Measurements from ENCODE around the gene IGLON5. TPM values are rescaled to one million over a fixed set of nuclear protein-coding genes. Genes with fewer than 3 reads are reported as not detected.

IGLON5 gene
- polyA plus RNA-seq (2014; cell fraction: cytosol; rRNA removed): 5.7 and 7.9 TPM in 2 replicates
- polyA plus RNA-seq (2014; cell fraction: nucleus; rRNA removed): 3.2 and 5.5 TPM in 2 replicates

- peak; percentile 29 for DNase-seq (ENCODE audit: low spot score)
Measured at GRCh38 chr19:51311351-51312257, at the start of gene IGLON5. IGLON5 (plus strand) TSS chr19:51311644; CDS start chr19:51311848, 204 bp downstream.

GRCh38 chr19:51263808-51264207, 47.6 kb upstream of the IGLON5 start:
- DNase-seq (ENCODE audit: low spot score): no peak

DNA sequence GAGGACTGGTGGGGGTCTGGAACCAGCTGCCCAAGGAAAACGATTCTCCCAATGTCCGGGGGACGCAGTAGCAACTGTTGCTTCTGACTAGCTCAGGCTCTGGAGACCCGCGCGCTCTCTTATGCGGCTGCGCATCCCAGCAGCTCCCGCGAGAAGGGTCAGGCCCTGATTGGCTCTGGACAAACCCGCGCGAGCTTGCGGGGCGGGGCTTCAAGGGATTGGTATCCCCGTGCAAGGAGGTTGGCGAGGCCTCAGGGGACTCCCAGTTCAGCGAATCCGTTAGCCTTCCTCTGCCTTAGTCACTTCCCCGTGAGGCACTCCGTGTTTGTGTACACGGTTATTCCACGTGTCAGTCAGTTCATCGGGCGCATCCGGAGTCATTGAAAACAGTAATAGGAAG, 40.4 kb upstream of the IGLON5 start:
- DNase-seq (ENCODE audit: low spot score): no peak

GRCh38 chr19:51272183-51272810, 39.1 kb upstream of the IGLON5 start:
- no peak for DNase-seq (ENCODE audit: low spot score)

GRCh38 chr19:51274049-51274770, 37.2 kb upstream of the IGLON5 start:
- DNase-seq (ENCODE audit: low spot score): no peak

- no peak for DNase-seq (ENCODE audit: low spot score)
Measured at GRCh38 chr19:51277112-51277511, 34.3 kb upstream of the IGLON5 start.

DNA sequence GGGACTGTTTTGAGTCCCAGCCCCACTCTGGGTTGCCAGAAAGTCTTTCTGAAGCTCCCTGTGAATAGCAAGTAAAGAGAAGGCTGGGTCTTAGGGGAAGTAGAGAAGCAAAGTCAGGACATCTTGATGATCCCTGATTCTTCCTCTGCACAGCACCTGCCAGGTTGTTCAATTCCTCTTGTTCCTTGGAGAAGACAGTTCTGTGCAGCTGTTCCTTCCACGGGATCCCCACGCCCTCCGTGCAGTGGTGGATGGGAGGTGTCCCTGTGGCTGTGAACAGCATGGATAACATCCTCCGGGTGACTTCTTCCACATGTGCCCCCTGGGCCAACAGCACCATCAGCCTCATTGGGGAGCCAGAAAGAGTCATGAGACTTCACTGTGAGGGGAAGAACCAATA, 29.1 kb upstream of the IGLON5 start:
- DNase-seq (ENCODE audit: low spot score): no peak

GRCh38 chr19:51285682-51286081, 25.8 kb upstream of the IGLON5 start:
- no peak for DNase-seq (ENCODE audit: low spot score)

- DNase-seq (ENCODE audit: low spot score): no peak
Measured at GRCh38 chr19:51289635-51290034, 21.8 kb upstream of the IGLON5 start.

GRCh38 chr19:51292971-51293370, 18.5 kb upstream of the IGLON5 start:
- DNase-seq (ENCODE audit: low spot score): no peak

DNA sequence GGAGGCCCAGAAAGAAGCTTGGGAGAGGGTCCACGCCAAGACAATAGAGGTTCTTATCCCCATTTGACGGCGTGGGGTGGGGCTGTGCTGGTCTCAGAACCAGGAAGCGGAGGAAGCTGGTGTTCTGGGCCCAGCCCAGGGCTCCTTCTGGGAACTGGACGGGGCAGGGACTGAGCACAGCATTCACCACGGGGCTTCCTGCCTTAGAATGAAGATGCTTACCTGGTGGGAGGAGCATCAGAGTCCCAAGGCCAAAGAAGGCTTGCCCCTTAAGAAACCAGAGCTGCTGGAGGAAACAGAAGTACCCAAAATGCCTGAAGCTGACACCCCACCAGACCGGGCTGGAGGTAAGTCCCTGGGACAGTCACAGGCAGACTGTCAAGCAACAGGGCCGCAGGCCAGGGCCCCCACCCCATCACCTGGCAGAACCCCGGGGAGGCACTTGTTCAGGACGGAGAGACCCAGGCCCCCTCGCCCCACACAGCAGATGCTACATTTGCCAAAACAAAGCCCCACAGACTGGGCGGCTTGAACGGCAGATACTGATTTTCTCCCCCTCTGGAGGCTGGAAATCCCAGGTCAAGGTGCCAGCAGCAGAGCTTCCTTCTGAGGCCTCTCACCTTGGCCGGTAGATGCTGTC, 17.8 kb upstream of the IGLON5 start:
- DNase-seq (ENCODE audit: low spot score): no peak

GRCh38 chr19:51294211-51294976, 17.1 kb upstream of the IGLON5 start:
- no peak for DNase-seq (ENCODE audit: low spot score)

- DNase-seq (ENCODE audit: low spot score): no peak
Measured at GRCh38 chr19:51294977-51295375, 16.5 kb upstream of the IGLON5 start.

- no peak for DNase-seq (ENCODE audit: low spot score)
Measured at GRCh38 chr19:51295382-51296126, 15.9 kb upstream of the IGLON5 start.

DNA sequence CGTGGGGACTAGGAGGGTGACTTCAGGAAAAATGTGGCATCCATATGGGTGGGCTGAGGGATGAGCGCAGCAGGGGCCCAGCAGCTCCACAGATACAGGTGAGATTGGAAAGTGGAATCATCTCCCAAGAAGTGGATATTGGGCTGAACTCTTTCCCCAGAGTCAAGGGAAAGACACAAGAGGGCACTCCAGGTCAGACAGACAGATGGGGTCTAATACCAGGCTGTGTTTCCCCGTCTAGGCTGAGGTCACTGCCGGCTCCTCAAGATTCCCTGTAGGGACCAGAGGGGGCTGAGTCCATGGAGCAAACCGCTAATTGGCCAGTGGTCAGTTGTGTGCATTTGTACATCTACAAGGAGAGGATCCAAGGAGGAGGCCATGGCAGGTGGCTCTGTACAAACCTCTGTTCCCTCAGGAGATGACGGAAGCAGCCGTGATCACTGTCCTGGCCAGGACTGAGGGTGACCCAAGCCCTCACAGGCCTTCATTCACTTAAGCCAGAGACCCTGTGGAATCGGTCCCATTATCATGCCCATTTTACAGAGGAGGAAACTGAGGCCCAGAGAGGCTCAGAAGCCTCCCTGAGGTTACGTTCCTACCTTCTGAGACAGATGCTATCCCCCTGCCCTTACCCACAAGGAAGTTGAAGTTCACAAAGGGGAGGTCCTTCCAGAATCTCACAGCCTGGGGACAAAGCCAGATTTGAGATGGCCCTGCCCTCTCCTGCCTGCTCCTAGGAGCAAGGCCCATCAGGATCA, 14.9 kb upstream of the IGLON5 start:
- DNase-seq (ENCODE audit: low spot score): no peak

GRCh38 chr19:51297406-51297805, 14.0 kb upstream of the IGLON5 start:
- DNase-seq (ENCODE audit: low spot score): no peak

GRCh38 chr19:51301266-51301665, 10.2 kb upstream of the IGLON5 start:
- no peak for DNase-seq (ENCODE audit: low spot score)

DNA sequence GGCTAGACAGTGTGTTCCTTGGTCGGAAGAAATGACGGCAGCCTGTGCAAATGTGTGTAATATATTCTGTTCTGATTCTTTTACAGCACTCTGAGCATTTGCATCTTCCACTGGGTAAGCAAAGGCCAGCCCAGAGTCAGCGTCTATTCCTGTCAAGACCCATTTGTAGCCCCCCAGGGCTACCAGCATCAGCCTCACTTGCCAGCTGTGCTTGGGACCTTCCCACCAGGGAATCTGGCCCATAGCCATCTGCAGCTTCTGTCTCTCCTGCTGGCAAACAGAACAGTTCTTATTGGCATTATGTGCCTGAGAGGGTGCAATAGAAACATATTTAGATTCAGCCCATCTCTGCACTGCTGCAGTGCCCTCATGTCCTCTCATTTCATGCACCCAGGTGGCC, 6.0 kb upstream of the IGLON5 start:
- no peak for DNase-seq (ENCODE audit: low spot score)

- no peak for DNase-seq (ENCODE audit: low spot score)
Measured at GRCh38 chr19:51316688-51317087, 5.2 kb downstream of the IGLON5 start.

Measured in SK-N-DZ (cell line).